Measurements from ENCODE around the gene TXNRD2.

- no peak for TF ChIP-seq CTCF (IDR thresholded peaks at IDR 0.05)
- TF ChIP-seq POLR2A (IDR thresholded peaks at IDR 0.05) = no peak
These were observed 96.4 kb downstream of the TXNRD2 start for GRCh38 chr22:19845054-19845722.

Data from right lobe of liver (tissue), 4 donors.